Endothelial cell of umbilical vein (primary cell): ENCODE results near the gene EHD1. TPM values are rescaled to one million over a fixed set of nuclear protein-coding genes. Genes with fewer than 3 reads are reported as not detected.

ENCODE experiments used
- BruUV-seq: library from RNA; stranded (reverse); fragments of 400-500 nt; replicated peaks from 2 replicates; lab custom pipeline; 2021; lab: Mats Ljungman, UMichigan
- CTCF ChIA-PET: fragments of 300-600, 350-600 bp; sonication (Branson Sonifier 250); formaldehyde crosslinking; loops from one replicate; lab custom pipeline; 2021; ENCODE audit warnings: antibody characterized with exemption, inconsistent platforms; lab: Charles Lee
- POLR2A ChIA-PET: fragments of 300-600, 350-600 bp; sonication (Branson Sonifier 250); formaldehyde crosslinking; loops from one replicate; lab custom pipeline; 2021; ENCODE audit warnings: antibody characterized with exemption, inconsistent platforms; lab: Charles Lee
- DNase-seq: peaks from one replicate; pipeline ENCODE4 v3.0.0-alpha.2; 2011; ENCODE audit warnings: low read depth, low spot score
- FAIRE-seq: peaks from 2 replicates; lab custom pipeline; 2011; peaks lifted over from hg19 to GRCh38; lab: Jason Lieb, UNC
- H2AFZ ChIP-seq: 2 replicates; pipeline ENCODE4 v1.6.0; 2012; ENCODE audit warnings: low read depth, low read length, control low read depth, inconsistent platforms
- H3K27ac ChIP-seq: 2 replicates; pipeline ENCODE4 v1.5.1; 2011; ENCODE audit warnings: low read depth, mild to moderate bottlenecking, control low read depth, low read length, moderate library complexity; ENCODE audit not compliant: insufficient read depth
- H3K27me3 ChIP-seq, 2 experiments: 2 replicates each; pipeline versions ENCODE4 v1.6.0 to v1.6.1; 2011; ENCODE audit warnings: low read length in 2 of 2, mixed read lengths in 1 of 2; ENCODE audit not compliant: control insufficient read depth in 2 of 2, insufficient read depth in 2 of 2
- H3K36me3 ChIP-seq, 2 experiments: 2 replicates in 1 of 2; 3 replicates in 1 of 2; pipeline ENCODE4 v1.5.1; 2011; ENCODE audit warnings: low read length in 2 of 2, mild to moderate bottlenecking in 1 of 2, moderate library complexity in 1 of 2; ENCODE audit not compliant: control insufficient read depth in 2 of 2, insufficient read depth in 2 of 2; ENCODE audit errors: extremely low read depth in 1 of 2
- H3K4me1 ChIP-seq: 3 replicates; pipeline ENCODE4 v1.5.1; 2011; ENCODE audit warnings: mild to moderate bottlenecking, low read length; ENCODE audit not compliant: control insufficient read depth, insufficient read depth; ENCODE audit errors: extremely low read depth
- H3K4me2 ChIP-seq: 2 replicates; pipeline ENCODE4 v1.6.1; 2011; ENCODE audit warnings: low read length, control low read depth, mixed read lengths; ENCODE audit not compliant: insufficient read depth
- H3K4me3 ChIP-seq, 3 experiments: fragments of 200-600 bp in 1 of 3; sonication (generic), shearing (Covaris generic) in 1 of 3; replicated peaks in 1 of 3; 2 replicates each; pipeline ENCODE4 v1.5.1; 2011 to 2016; ENCODE audit warnings: control low read depth in 3 of 3, low read length in 3 of 3, mild to moderate bottlenecking in 2 of 3, inconsistent platforms in 1 of 3, low read depth in 1 of 3, moderate library complexity in 1 of 3; ENCODE audit not compliant: insufficient read depth in 1 of 3
- H3K79me2 ChIP-seq: 2 replicates; pipeline ENCODE4 v1.6.0; 2012; ENCODE audit warnings: low read length, inconsistent platforms; ENCODE audit not compliant: control insufficient read depth, insufficient read depth
- H3K9ac ChIP-seq: replicated peaks from 2 replicates; pipeline ENCODE3; 2011; ENCODE audit warnings: low read length, control low read depth; ENCODE audit not compliant: insufficient read depth; ENCODE audit errors: extremely low read depth
- H3K9me1 ChIP-seq: replicated peaks from 3 replicates; pipeline ENCODE4 v1.6.0; 2011; ENCODE audit warnings: mild to moderate bottlenecking, low read length; ENCODE audit not compliant: control insufficient read depth, insufficient read depth; ENCODE audit errors: extremely low read depth
- H3K9me3 ChIP-seq: replicated peaks from 2 replicates; pipeline ENCODE4 v1.5.1; 2012; ENCODE audit warnings: low read length, inconsistent platforms; ENCODE audit not compliant: control insufficient read depth, insufficient read depth
- H4K20me1 ChIP-seq: replicated peaks from 2 replicates; pipeline ENCODE3; 2011; ENCODE audit warnings: mild to moderate bottlenecking, low read length; ENCODE audit not compliant: control insufficient read depth, insufficient read depth; ENCODE audit errors: extremely low read depth
- EZH2 ChIP-seq: IDR thresholded peaks from 2 replicates; pipeline ENCODE4 v1.6.1; 2012; ENCODE audit warnings: borderline replicate concordance, low read depth, mild to moderate bottlenecking, moderate library complexity, low read length, inconsistent platforms; ENCODE audit not compliant: severe bottlenecking
- FOS ChIP-seq: IDR thresholded peaks from 2 replicates; pipeline ENCODE4 v1.6.1; 2011; ENCODE audit warnings: mild to moderate bottlenecking, low read length, moderate library complexity, borderline replicate concordance; ENCODE audit not compliant: insufficient read depth
- GATA2 ChIP-seq: IDR thresholded peaks from 2 replicates; pipeline ENCODE4 v1.7.0; 2011; ENCODE audit warnings: low read depth, mild to moderate bottlenecking, moderate library complexity, mixed read lengths, low read length; ENCODE audit not compliant: insufficient read length, insufficient read depth
- JUN ChIP-seq: IDR thresholded peaks from 2 replicates; pipeline ENCODE4 v1.6.1; 2011; ENCODE audit warnings: borderline replicate concordance, low read depth; ENCODE audit not compliant: insufficient read length, insufficient read depth
- MAX ChIP-seq: IDR thresholded peaks from 2 replicates; pipeline ENCODE4 v1.6.1; 2011; ENCODE audit not compliant: insufficient read depth, insufficient read length
- MYC ChIP-seq: IDR thresholded peaks from one replicate; pipeline ENCODE4 v1.6.1; 2011; ENCODE audit warnings: mild to moderate bottlenecking, low read depth, low read length
- POLR2AphosphoS5 ChIP-seq: IDR thresholded peaks from 2 replicates; pipeline ENCODE4 v1.6.1; 2012; ENCODE audit warnings: low read depth, mild to moderate bottlenecking, control low read depth, low read length, moderate library complexity; ENCODE audit not compliant: insufficient read depth
- dilution Hi-C: fragments of 300-500 bp; cut with MboI; formaldehyde crosslinking; loops from one replicate; pipeline ENCODE4 v1.15.0; 2019; ENCODE audit warnings: low sequenced_read_pairs; ENCODE audit not compliant: extremely low pct_ligation_motif_present
- intact Hi-C: fragments of 100-400 bp; cut with micrococcal nuclease; formaldehyde crosslinking; loops from one replicate; pipeline ENCODE4 v1.10.0; 2022
- polyA plus RNA-seq, 4 experiments: library from polyadenylated mRNA; depleted of rRNA in 3 of 4; stranded (reverse) in 3 of 4; unstranded in 1 of 4; fragments of >200 nt; gene quantifications; 2 replicates each; pipeline versions ENCODE4 v1.2.1 to v1.2.3, GENCODE V29; 2011 to 2012; ENCODE audit warnings: missing spikeins in 1 of 4
- total RNA-seq: library from RNA; stranded (reverse); gene quantifications from 2 replicates; pipeline ENCODE4 v1.2.3, GENCODE V29; 2021

EHD1 gene
- total and polyA plus RNA-seq, 2 donors (not counting 3 experiments of a cell fraction or from before 2014, with no cell fraction given): 109 to 136 TPM

GRCh38 chr11:64906314-64906635, 27.9 kb upstream of the EHD1 start:
- TF ChIP-seq FOS (no peak), GATA2 (no peak), EZH2 (no peak), JUN (no peak), MAX (no peak), MYC (no peak)
- peaks cover 4 to 65% of the 10 kb centered on the region in 2 experiments for H3K36me3 ChIP-seq
- H3K9ac ChIP-seq: no peak overlapping the region
- DNase-seq (no peak), FAIRE-seq (no peak)
- H3K79me2 ChIP-seq: no peaks in the 10 kb centered on the region
- TSS peak; percentile 15 for BruUV-seq
- no peaks in the 10 kb centered on the region for H3K9me3 ChIP-seq
- H2AFZ ChIP-seq: no peak overlapping the region
- H3K4me1 ChIP-seq: no peaks in the 10 kb centered on the region
- no peaks in the 10 kb centered on the region for H4K20me1 ChIP-seq
- ChIA-PET POLR2A (no interaction called here), CTCF (interaction anchor here (1.6 kb wide), 1 partner anchor 18 kb away, joined by 5 read pairs; no protein-coding TSS in a partner anchor)
- no peaks in the 10 kb centered on the region for H3K27me3 ChIP-seq
- dilution Hi-C loops (no loop called here), intact Hi-C loops (no loop called here)
- no peak overlapping the region for H3K4me2 ChIP-seq
- no peak overlapping the region for H3K27ac ChIP-seq
- no peak overlapping the region for H3K4me3 ChIP-seq
- H3K9me1 ChIP-seq: no peaks in the 10 kb centered on the region

GRCh38 chr11:64905516-64906313, 27.3 kb upstream of the EHD1 start:
- ChIA-PET CTCF (no interaction called here), POLR2A (no interaction called here)
- no peak overlapping the region for H3K27ac ChIP-seq
- no peaks in the 10 kb centered on the region for H4K20me1 ChIP-seq
- H3K9me3 ChIP-seq: no peaks in the 10 kb centered on the region
- intact Hi-C loops (no loop called here), dilution Hi-C loops (no loop called here)
- H3K4me3 ChIP-seq: no peak overlapping the region
- DNase-seq (no peak), FAIRE-seq (no peak)
- H3K4me1 ChIP-seq: no peaks in the 10 kb centered on the region
- BruUV-seq: no TSS peak
- H3K4me2 ChIP-seq: no peak overlapping the region
- no peaks in the 10 kb centered on the region for H3K79me2 ChIP-seq
- peaks cover 1 to 61% of the 10 kb centered on the region in 2 experiments for H3K36me3 ChIP-seq
- TF ChIP-seq JUN (no peak), POLR2AphosphoS5 (no peak), FOS (no peak), GATA2 (no peak)
- no peak overlapping the region for H3K9ac ChIP-seq
- no peak overlapping the region for H2AFZ ChIP-seq
- no peaks in the 10 kb centered on the region for H3K27me3 ChIP-seq
- no peaks in the 10 kb centered on the region for H3K9me1 ChIP-seq
